HL-60 (cell line): Measurements from ENCODE around the gene R3HDM2.

Source experiments
- CTCF ChIP-seq: IDR thresholded peaks from one replicate; pipeline ENCODE4 v1.5.1; 2011; ENCODE audit warnings: low read length, control low read depth, inconsistent platforms; ENCODE audit not compliant: insufficient read depth
- GABPA ChIP-seq: IDR thresholded peaks from 2 replicates; pipeline ENCODE4 v1.6.1; 2012; ENCODE audit warnings: low read depth
- POLR2AphosphoS5 ChIP-seq: IDR thresholded peaks from 2 replicates; pipeline ENCODE4 v1.6.1; 2012; ENCODE audit warnings: low read depth
- REST ChIP-seq: IDR thresholded peaks from 2 replicates; pipeline ENCODE4 v1.6.1; 2012; ENCODE audit warnings: low read depth; ENCODE audit not compliant: insufficient replicate concordance

- no peak for TF ChIP-seq CTCF
- TF ChIP-seq REST = no peak
- no peak for TF ChIP-seq POLR2AphosphoS5
- no peak for TF ChIP-seq GABPA
These were observed 210.7 kb downstream of the R3HDM2 start for GRCh38 chr12:57219993-57220754.
